IMR-90 (cell line): Measurements from ENCODE around the gene SENP6. TPM values are rescaled to one million over a fixed set of nuclear protein-coding genes. Genes with fewer than 3 reads are reported as not detected.

Experiments used
- ATAC-seq: fragments of 200-7000 bp; cut with Tn5 transposase; 2 replicates; pipeline ENCODE4 v1.9.1; 2020; ENCODE audit warnings: low read depth, mild to moderate bottlenecking, moderate library complexity
- BruUV-seq: library from RNA; stranded (reverse); fragments of 400-500 nt; replicated peaks from 2 replicates; lab custom pipeline; 2021; lab: Mats Ljungman, UMichigan
- CTCF ChIA-PET: fragments of 300-600 bp; formaldehyde crosslinking; extraction: SDS; loops from one replicate; lab custom pipeline; 2021; ENCODE audit warnings: antibody characterized with exemption; lab: Yijun Ruan, JAX
- POLR2A ChIA-PET: fragments of 300-600 bp; sonication (Branson Sonifier 250); formaldehyde crosslinking; loops from one replicate; lab custom pipeline; 2022; ENCODE audit warnings: antibody characterized with exemption; ENCODE audit not compliant: unreplicated experiment; lab: Charles Lee
- DNase-seq: peaks from one replicate; pipeline ENCODE4 v3.0.0; 2013
- H2AFZ ChIP-seq: replicated peaks from 2 replicates; pipeline ENCODE3; 2013; ENCODE audit warnings: low read length, mild to moderate bottlenecking; ENCODE audit not compliant: poor library complexity
- H2AK5ac ChIP-seq: 2 replicates; pipeline ENCODE4 v1.6.1; 2013; ENCODE audit warnings: low read depth, low read length, inconsistent platforms
- H2AK9ac ChIP-seq: replicated peaks from 2 replicates; pipeline ENCODE3; 2013; ENCODE audit warnings: mild to moderate bottlenecking, low read depth, low read length, moderate library complexity; ENCODE audit not compliant: poor library complexity
- H2BK120ac ChIP-seq: 2 replicates; pipeline ENCODE4 v1.6.1; 2013; ENCODE audit warnings: low read depth, low read length, inconsistent platforms
- H2BK15ac ChIP-seq: 3 replicates; pipeline ENCODE4 v1.6.1; 2013; ENCODE audit warnings: low read depth, low read length, inconsistent platforms
- H2BK20ac ChIP-seq: 2 replicates; pipeline ENCODE4 v1.6.1; 2013; ENCODE audit warnings: low read depth, mild to moderate bottlenecking, inconsistent platforms, low read length, moderate library complexity
- H2BK5ac ChIP-seq: 2 replicates; pipeline ENCODE4 v1.6.1; 2013; ENCODE audit warnings: mild to moderate bottlenecking, low read depth, low read length, inconsistent platforms; ENCODE audit not compliant: poor library complexity, severe bottlenecking
- H3K14ac ChIP-seq: replicated peaks from 2 replicates; pipeline ENCODE4 v1.6.1; 2013; ENCODE audit warnings: low read depth, low read length, inconsistent platforms
- H3K18ac ChIP-seq: 2 replicates; pipeline ENCODE4 v1.6.1; 2013; ENCODE audit warnings: low read depth, low read length, control low read depth
- H3K23ac ChIP-seq: 2 replicates; pipeline ENCODE4 v1.6.1; 2013; ENCODE audit warnings: low read depth, low read length, inconsistent platforms
- H3K27ac ChIP-seq: 2 replicates; pipeline ENCODE4 v1.5.1; 2013; ENCODE audit warnings: mild to moderate bottlenecking, control low read depth, low read length; ENCODE audit not compliant: insufficient read depth
- H3K27me3 ChIP-seq: 2 replicates; pipeline ENCODE4 v1.6.1; 2013; ENCODE audit warnings: low read length; ENCODE audit not compliant: control insufficient read depth, insufficient read depth
- H3K36me3 ChIP-seq: 2 replicates; pipeline ENCODE4 v1.6.1; 2013; ENCODE audit warnings: low read length, mixed read lengths; ENCODE audit not compliant: control insufficient read depth, insufficient read depth
- H3K4ac ChIP-seq: 2 replicates; pipeline ENCODE4 v1.6.1; 2013; ENCODE audit warnings: low read depth, low read length, inconsistent platforms
- H3K4me1 ChIP-seq: 2 replicates; pipeline ENCODE4 v1.6.1; 2013; ENCODE audit warnings: low read length, mixed read lengths; ENCODE audit not compliant: control insufficient read depth, insufficient read depth
- H3K4me2 ChIP-seq: 2 replicates; pipeline ENCODE4 v1.6.1; 2013; ENCODE audit warnings: low read depth, mild to moderate bottlenecking, control low read depth, low read length, moderate library complexity
- H3K4me3 ChIP-seq: 2 replicates; pipeline ENCODE4 v1.5.1; 2013; ENCODE audit warnings: low read depth, mild to moderate bottlenecking, control low read depth, low read length, moderate library complexity; ENCODE audit not compliant: insufficient read depth
- H3K56ac ChIP-seq: 2 replicates; pipeline ENCODE4 v1.6.1; 2013; ENCODE audit warnings: low read length, inconsistent platforms; ENCODE audit not compliant: insufficient read depth; ENCODE audit errors: extremely low read depth
- H3K79me1 ChIP-seq, 2 experiments: 2 replicates each; pipeline ENCODE4 v1.6.1; 2013; ENCODE audit warnings: low read length in 2 of 2, inconsistent platforms in 1 of 2, low read depth in 1 of 2
- H3K9ac ChIP-seq: 2 replicates; pipeline ENCODE4 v1.6.1; 2013; ENCODE audit warnings: low read depth, low read length, control low read depth
- H3K9me1 ChIP-seq: 2 replicates; pipeline ENCODE4 v1.6.1; 2013; ENCODE audit warnings: low read length, inconsistent platforms; ENCODE audit not compliant: insufficient read depth
- H3K9me3 ChIP-seq: 2 replicates; pipeline ENCODE4 v1.6.1; 2013; ENCODE audit warnings: low read length; ENCODE audit not compliant: control insufficient read depth, insufficient read depth
- H4K20me1 ChIP-seq: 2 replicates; pipeline ENCODE4 v1.6.1; 2013; ENCODE audit warnings: low read length, inconsistent platforms; ENCODE audit not compliant: insufficient read depth
- H4K5ac ChIP-seq: 2 replicates; pipeline ENCODE4 v1.6.1; 2013; ENCODE audit warnings: mild to moderate bottlenecking, low read depth, low read length, control low read depth
- H4K8ac ChIP-seq, 2 experiments: 2 replicates each; pipeline ENCODE4 v1.6.1; 2013; ENCODE audit warnings: low read depth in 2 of 2, low read length in 2 of 2, control low read depth in 1 of 2, inconsistent platforms in 1 of 2
- H4K91ac ChIP-seq: 2 replicates; pipeline ENCODE4 v1.6.1; 2013; ENCODE audit warnings: low read depth, low read length, inconsistent platforms; ENCODE audit not compliant: insufficient read depth
- BHLHE40 ChIP-seq: fragments of 150-350 bp; IDR thresholded peaks from 2 replicates; pipeline ENCODE4 v1.6.1; 2016; ENCODE audit warnings: mild to moderate bottlenecking, low read depth, low read length
- CEBPB ChIP-seq: IDR thresholded peaks from 2 replicates; pipeline ENCODE4 v1.6.1; 2012; ENCODE audit warnings: low read depth, low read length, improper control_type of control experiment
- CHD1 ChIP-seq: IDR thresholded peaks from 2 replicates; pipeline ENCODE4 v1.6.1; 2012; ENCODE audit warnings: low read depth, low read length, improper control_type of control experiment
- CTCF ChIP-seq: conservative IDR thresholded peaks from 2 replicates; pipeline ENCODE4 v1.5.1; 2012; ENCODE audit warnings: mild to moderate bottlenecking, low read depth, low read length, improper control_type of control experiment
- FOS ChIP-seq: fragments of 150-350 bp; IDR thresholded peaks from 2 replicates; pipeline ENCODE4 v1.6.1; 2016; ENCODE audit warnings: low read depth, low read length
- MAFK ChIP-seq: IDR thresholded peaks from 2 replicates; pipeline ENCODE4 v1.6.1; 2012; ENCODE audit warnings: low read depth, low read length, improper control_type of control experiment
- MAZ ChIP-seq: IDR thresholded peaks from 2 replicates; pipeline ENCODE4 v1.6.1; 2012; ENCODE audit warnings: low read depth, mild to moderate bottlenecking, low read length, improper control_type of control experiment, moderate library complexity, borderline replicate concordance
- MXI1 ChIP-seq: IDR thresholded peaks from 2 replicates; pipeline ENCODE4 v1.6.1; 2012; ENCODE audit warnings: low read depth, mild to moderate bottlenecking, low read length, moderate library complexity, borderline replicate concordance
- NFE2L2 ChIP-seq: fragments of 150-350 bp; IDR thresholded peaks from 2 replicates; pipeline ENCODE4 v1.6.1; 2016; ENCODE audit warnings: low read depth, mild to moderate bottlenecking, low read length
- POLR2A ChIP-seq: IDR thresholded peaks from 2 replicates; pipeline ENCODE4 v1.6.1; 2012; ENCODE audit warnings: mild to moderate bottlenecking, low read depth, low read length
- RAD21 ChIP-seq: IDR thresholded peaks from 2 replicates; pipeline ENCODE4 v1.6.1; 2012; ENCODE audit warnings: low read length, improper control_type of control experiment
- RCOR1 ChIP-seq: IDR thresholded peaks from 2 replicates; pipeline ENCODE4 v1.6.1; 2012; ENCODE audit warnings: mild to moderate bottlenecking, low read length, improper control_type of control experiment; ENCODE audit not compliant: insufficient replicate concordance
- RFX5 ChIP-seq: IDR thresholded peaks from 2 replicates; pipeline ENCODE4 v1.8.0; 2012; ENCODE audit warnings: low read depth, mild to moderate bottlenecking, low read length, moderate library complexity
- SMC3 ChIP-seq: fragments of 150-350 bp; IDR thresholded peaks from 2 replicates; pipeline ENCODE4 v1.6.1; 2016; ENCODE audit warnings: low read depth, mild to moderate bottlenecking, antibody characterized with exemption, low read length, moderate library complexity
- USF2 ChIP-seq: fragments of 150-350 bp; IDR thresholded peaks from 2 replicates; pipeline ENCODE4 v1.6.1; 2017; ENCODE audit warnings: mild to moderate bottlenecking, antibody characterized with exemption, low read length, low read depth
- WGBS, 2 experiments: methylation state at CpG; one replicate each; pipeline versions ENCODE4 v1.1.5 to v1.1.7; 2013; ENCODE audit warnings: missing lambda C conversion rate in 2 of 2; ENCODE audit not compliant: insufficient read length in 1 of 2; ENCODE audit errors: extremely low coverage in 2 of 2; 5-methylcytosine and 5-hydroxymethylcytosine counted together
- dilution Hi-C: fragments of 300-500 bp; cut with HindIII; formaldehyde crosslinking; loops from one replicate; pipeline ENCODE4 v1.14.3; 2018; ENCODE audit warnings: low sequenced_read_pairs; ENCODE audit not compliant: unreplicated experiment
- in situ Hi-C: fragments of 300-500 bp; cut with MboI; formaldehyde crosslinking; loops from 3 replicates; pipeline ENCODE4 v1.14.3; 2019; ENCODE audit warnings: low sequenced_read_pairs, inconsistent platforms, mixed read lengths
- intact Hi-C: fragments of 100-400 bp; cut with micrococcal nuclease; formaldehyde crosslinking; loops from 2 replicates; pipeline ENCODE4 v1.10.0; 2022
- polyA plus RNA-seq, 3 experiments: library from polyadenylated mRNA; depleted of rRNA; stranded (reverse); fragments of >200 nt; gene quantifications; 2 replicates each; pipeline ENCODE4 v1.2.3, GENCODE V29; 2012; ENCODE audit warnings: low replicate concordance in 1 of 3
- total RNA-seq: library from RNA; depleted of rRNA; stranded (reverse); fragments of >200 nt; gene quantifications from 2 replicates; pipeline ENCODE4 v1.2.3, GENCODE V29; 2012
- TF ChIP-seq, protein P1 (sequence below): fragments of 150-350 bp; IDR thresholded peaks from 2 replicates; pipeline ENCODE4 v1.6.1; 2016; ENCODE audit warnings: low read depth, mild to moderate bottlenecking, low read length, moderate library complexity, borderline replicate concordance

Gene SENP6
- total and polyA plus RNA-seq, 2 of the 4 experiments (the other 2 are of a cell fraction) = 23.1 to 25.8 TPM

GRCh38 chr6:75618437-75618836 is 16.8 kb downstream of the SENP6 start:
- Histone ChIP-seq H3K9me3 (no peaks in the 10 kb centered on the region), H3K4me1 (peaks cover 7% of the 10 kb centered on the region), H2BK15ac (no peak overlapping the region), H3K79me1 (peaks cover 8 to 34% of the 10 kb centered on the region in 2 experiments; a peak in 3 of 4 replicates), H2AK9ac (no peak overlapping the region), H4K20me1 (peaks cover 70% of the 10 kb centered on the region), H3K4ac (no peak overlapping the region), H3K4me2 (no peak overlapping the region), H4K91ac (no peak overlapping the region), H3K23ac (no peak overlapping the region), H3K4me3 (no peak overlapping the region), H3K27ac (no peak overlapping the region), H2BK120ac (no peak overlapping the region), H2BK20ac (no peak overlapping the region), H4K8ac (no peak overlapping the region), H2BK5ac (no peak overlapping the region), H3K36me3 (peaks cover 2% of the 10 kb centered on the region; the same call in 1 of the 2 replicates), H3K9ac (no peak overlapping the region), H3K27me3 (no peaks in the 10 kb centered on the region), H4K5ac (no peak overlapping the region), H3K9me1 (no peaks in the 10 kb centered on the region; the same call in 1 of the 2 replicates), H3K56ac (no peak overlapping the region), H2AK5ac (no peak overlapping the region), H3K14ac (no peak overlapping the region), H2AFZ (no peak overlapping the region), H3K18ac (no peak overlapping the region)
- POLR2A ChIA-PET = no interaction called here
- DNase-seq = no peak
- WGBS, 2 experiments = no CpG with 5 or more reads among the region's 1 CpG
- TF ChIP-seq SMC3 (no peak), POLR2A (no peak), CHD1 (no peak), RFX5 (no peak), USF2 (no peak), CEBPB (no peak), NFE2L2 (no peak), RCOR1 (no peak), MAFK (no peak), MXI1 (no peak), RAD21 (no peak), MAZ (no peak), BHLHE40 (no peak), CTCF (no peak), FOS (no peak)
- TF ChIP-seq, protein P1, sequence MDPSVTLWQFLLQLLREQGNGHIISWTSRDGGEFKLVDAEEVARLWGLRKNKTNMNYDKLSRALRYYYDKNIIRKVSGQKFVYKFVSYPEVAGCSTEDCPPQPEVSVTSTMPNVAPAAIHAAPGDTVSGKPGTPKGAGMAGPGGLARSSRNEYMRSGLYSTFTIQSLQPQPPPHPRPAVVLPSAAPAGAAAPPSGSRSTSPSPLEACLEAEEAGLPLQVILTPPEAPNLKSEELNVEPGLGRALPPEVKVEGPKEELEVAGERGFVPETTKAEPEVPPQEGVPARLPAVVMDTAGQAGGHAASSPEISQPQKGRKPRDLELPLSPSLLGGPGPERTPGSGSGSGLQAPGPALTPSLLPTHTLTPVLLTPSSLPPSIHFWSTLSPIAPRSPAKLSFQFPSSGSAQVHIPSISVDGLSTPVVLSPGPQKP = no peak
- in situ Hi-C loops = no loop called here
- BruUV-seq = no TSS peak
- CTCF ChIA-PET = no interaction called here
- dilution Hi-C loops = no loop called here
- intact Hi-C loops = no loop called here
- no peak for ATAC-seq
